Stimulated activated effector memory CD8-positive, alpha-beta T cell treated with anti-CD3 and anti-CD28 coated beads, Interleukin-12 subunit alpha, Interleukin-12 subunit beta, amount 100 ng/mL, for 72 hours (primary cell): ENCODE measurements around the gene KCNK16.

ENCODE experiments used
- ATAC-seq: fragments of 150-1000 bp; cut with Tn5 transposase; 2 replicates; pipeline ENCODE4 v1.10.0; 2021
- DNase-seq, 2 donors: peaks; one replicate each; pipeline ENCODE4 v3.0.0; 2021 to 2022; ENCODE audit warnings: low spot score in 2 of 2
- H3K27ac Mint-ChIP-seq: one replicate; pipeline ENCODE4 v1.8.0; 2022; ENCODE audit warnings: mild to moderate bottlenecking, mixed read lengths
- H3K36me3 Mint-ChIP-seq: one replicate; pipeline ENCODE4 v1.8.0; 2022; ENCODE audit warnings: mild to moderate bottlenecking, mixed read lengths
- H3K4me1 Mint-ChIP-seq: one replicate; pipeline ENCODE4 v1.8.0; 2022; ENCODE audit warnings: mixed read lengths
- H3K4me3 Mint-ChIP-seq: one replicate; pipeline ENCODE4 v1.8.0; 2022; ENCODE audit warnings: mild to moderate bottlenecking, mixed read lengths
- H3K9me3 Mint-ChIP-seq: one replicate; pipeline ENCODE4 v1.8.0; 2022; ENCODE audit warnings: mixed read lengths

Gene KCNK16

DNA sequence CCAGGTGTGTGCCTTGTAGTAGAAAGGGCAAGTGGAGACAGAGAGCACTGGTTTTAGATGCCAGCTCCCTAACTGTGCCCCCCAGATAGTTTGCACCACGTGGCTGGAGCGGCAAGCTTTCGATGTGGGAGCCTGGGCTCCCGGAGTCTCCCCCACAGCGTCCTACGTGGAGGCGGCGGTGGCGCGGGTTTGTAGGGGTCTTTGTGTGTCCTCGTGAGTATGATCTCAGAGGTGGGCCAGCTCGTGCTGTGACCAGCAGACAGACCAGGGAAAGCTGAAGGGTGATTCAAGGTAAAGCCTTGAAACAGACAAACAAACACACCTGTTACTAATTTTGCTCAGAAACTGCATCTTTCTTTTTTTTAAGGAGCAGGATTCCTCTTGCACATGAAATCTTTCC, 5.6 kb upstream of the KCNK16 start:
- no peaks in the 10 kb centered on the region for H3K36me3 Mint-ChIP-seq
- H3K4me3 Mint-ChIP-seq = no peak overlapping the region
- no peak overlapping the region for H3K27ac Mint-ChIP-seq
- no peaks in the 10 kb centered on the region for H3K9me3 Mint-ChIP-seq
- no peak for ATAC-seq
- DNase-seq = no peak
- no peaks in the 10 kb centered on the region for H3K4me1 Mint-ChIP-seq

DNA sequence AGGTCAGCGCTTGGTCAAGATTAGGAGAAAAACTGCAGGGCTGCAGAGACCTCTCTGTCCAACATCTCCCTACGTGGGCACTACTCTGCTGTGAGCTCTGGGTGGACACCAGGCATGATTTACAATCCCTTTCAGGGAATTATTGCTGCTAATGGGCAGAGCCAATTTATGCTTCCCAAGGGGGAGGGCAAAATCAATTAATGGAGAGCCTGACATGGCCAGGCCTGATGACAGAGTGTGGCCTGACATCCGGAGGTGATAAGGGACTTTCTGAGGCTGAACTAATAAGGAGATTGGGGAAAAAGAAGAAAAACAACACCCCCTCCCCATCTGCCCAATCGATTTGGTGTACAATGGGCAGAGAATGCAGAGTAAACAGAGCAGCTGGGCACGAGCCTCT, 5.0 kb upstream of the KCNK16 start:
- H3K36me3 Mint-ChIP-seq = no peaks in the 10 kb centered on the region
- DNase-seq (no peak), ATAC-seq (no peak)
- H3K4me3 Mint-ChIP-seq = no peak overlapping the region
- no peaks in the 10 kb centered on the region for H3K4me1 Mint-ChIP-seq
- H3K9me3 Mint-ChIP-seq = no peaks in the 10 kb centered on the region
- H3K27ac Mint-ChIP-seq = no peak overlapping the region

DNA sequence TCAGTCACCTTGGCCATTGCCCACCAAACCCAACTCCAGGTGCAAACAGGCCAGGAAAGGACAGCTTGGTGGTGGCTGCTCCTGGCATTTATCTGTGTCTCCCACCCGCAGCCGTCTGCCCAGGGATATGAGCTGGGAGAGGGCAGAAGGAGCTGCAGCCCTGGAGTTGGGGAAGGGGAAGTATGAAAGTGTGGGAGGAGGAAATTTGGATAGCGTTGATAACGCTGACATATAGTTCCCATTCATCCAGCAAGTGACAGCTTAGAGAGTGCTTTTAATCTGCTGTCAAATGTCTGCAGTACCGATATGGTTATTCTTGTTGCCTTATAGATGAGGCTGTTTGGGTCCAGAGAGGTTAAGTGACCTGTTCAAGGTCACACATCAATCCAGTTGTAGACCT, 741 bp downstream of the KCNK16 start:
- ATAC-seq = no peak
- Mint-ChIP-seq H3K9me3 (no peaks in the 10 kb centered on the region), H3K27ac (no peak overlapping the region), H3K4me3 (no peak overlapping the region), H3K4me1 (no peaks in the 10 kb centered on the region), H3K36me3 (no peaks in the 10 kb centered on the region)
- DNase-seq = no peak

DNA sequence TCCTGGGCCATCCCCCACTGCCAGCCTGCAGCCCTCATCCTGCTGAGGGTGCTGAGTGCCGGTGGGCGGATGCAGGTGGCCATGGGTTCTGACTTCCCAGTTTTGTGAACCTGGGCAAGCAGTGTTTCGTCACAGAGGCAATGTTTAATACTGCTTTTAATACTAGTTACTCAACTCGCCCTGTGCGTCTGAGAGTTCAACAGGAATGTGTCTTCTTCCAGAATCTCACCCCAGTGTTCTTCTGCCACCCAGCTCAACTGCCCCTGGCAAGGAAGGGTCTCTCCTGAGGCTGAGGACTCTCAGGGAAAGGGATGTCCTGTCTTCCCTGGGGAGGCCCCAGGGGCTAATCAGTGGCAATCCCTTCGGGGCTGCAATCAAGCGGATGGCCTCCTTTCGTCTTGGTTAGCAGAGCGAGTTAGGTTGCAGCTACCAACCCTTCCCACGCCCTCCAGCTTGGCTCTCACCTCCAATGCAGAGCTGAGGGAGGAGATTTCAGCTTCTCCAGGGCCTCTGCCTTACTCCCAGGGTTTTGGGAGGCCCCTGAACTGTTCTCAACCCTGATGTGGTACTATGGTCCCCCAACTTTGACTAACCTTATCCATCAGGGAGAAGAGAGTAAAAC, 2.0 kb downstream of the KCNK16 start:
- Mint-ChIP-seq H3K9me3 (no peaks in the 10 kb centered on the region), H3K4me3 (no peak overlapping the region), H3K4me1 (no peaks in the 10 kb centered on the region), H3K36me3 (no peaks in the 10 kb centered on the region), H3K27ac (no peak overlapping the region)
- DNase-seq (no peak), ATAC-seq (no peak)

DNA sequence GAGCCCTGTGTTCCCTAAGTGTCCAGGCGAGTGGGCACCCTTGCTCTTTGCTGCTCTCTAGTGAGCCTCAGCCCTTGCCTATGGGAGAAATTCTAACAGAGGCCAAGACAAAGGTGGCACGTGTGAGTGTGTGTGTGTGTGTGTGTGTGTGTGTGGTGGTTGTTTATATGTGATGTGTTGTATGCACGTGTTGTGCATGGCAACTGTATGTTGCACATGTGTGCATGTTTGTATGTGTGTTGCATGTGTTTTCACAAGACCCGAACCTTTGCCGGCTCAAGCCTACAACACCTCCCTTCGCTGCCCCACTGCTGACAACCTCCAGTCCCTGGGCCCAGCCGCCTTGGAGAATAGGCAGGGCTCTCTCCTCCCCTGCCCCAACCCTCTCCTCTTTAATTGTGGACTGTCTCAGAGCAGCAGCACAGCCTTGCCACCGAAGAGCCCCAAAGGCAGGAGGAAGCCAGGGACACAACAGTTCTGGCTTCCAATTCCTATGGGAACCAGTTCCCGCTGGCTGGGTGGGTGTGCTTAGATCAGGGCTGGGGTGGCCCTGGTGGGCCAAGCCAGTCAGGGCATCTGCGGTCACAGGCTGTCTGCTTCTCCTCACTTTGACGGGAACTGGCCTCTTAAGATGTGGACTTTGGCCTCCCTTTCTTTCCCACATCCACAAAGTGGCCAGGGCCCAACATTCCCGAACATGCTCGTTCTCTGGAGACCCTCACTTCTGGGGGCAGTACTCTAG, 2.7 kb downstream of the KCNK16 start:
- no peak overlapping the region for H3K4me3 Mint-ChIP-seq
- H3K36me3 Mint-ChIP-seq = no peaks in the 10 kb centered on the region
- H3K4me1 Mint-ChIP-seq = no peaks in the 10 kb centered on the region
- H3K9me3 Mint-ChIP-seq = no peaks in the 10 kb centered on the region
- no peak overlapping the region for H3K27ac Mint-ChIP-seq
- ATAC-seq = no peak
- DNase-seq = no peak

DNA sequence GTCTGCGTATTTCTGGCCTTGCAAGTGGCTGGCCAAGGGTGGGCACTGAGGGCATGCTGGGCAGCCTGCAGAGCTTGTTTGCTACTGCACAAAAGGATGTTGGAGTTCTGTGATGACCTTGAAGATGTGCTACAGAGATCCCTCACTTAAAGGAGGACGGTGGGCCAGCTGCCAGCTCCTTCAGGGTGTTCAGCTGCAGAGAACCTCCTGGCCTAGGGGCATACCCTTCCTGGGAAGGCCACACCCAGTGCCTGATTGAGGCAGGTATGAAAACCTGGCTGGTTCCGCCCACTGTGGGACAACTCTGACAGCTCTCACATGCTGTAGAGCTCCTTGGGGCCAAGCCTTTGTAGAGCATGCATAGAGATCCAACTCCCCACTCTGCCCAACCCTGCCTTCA, 5.2 kb downstream of the KCNK16 start:
- peaks cover 9% of the 10 kb centered on the region for H3K4me1 Mint-ChIP-seq
- no peak for ATAC-seq

DNA sequence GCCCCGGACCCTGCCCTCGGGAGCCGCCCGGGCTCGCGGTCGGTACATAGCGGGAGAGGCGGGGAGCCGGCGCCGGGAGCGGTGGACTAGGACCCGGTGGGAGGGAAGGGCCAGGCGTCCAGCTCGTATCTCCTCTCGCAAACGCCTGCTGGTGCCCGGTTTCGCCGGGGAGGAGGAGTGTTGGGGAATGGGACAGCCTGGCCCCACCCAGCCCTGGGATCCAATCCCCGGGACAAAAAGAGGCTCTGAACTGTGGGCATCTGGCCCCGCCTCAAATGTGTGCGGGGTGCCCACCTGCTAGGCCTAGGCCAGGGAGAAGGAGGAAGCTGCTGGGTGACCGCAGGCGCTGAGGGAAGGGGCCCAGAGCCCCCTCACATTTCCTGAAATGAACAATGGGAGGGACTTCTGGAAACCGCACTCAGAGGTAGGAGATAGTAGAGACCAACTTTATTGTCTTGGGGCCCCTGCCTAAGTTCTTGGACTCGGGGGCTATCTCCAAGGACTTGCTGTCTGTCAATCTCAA, 8.2 kb downstream of the KCNK16 start, which contains the start of gene KCNK17:
Gene KCNK17 (minus strand): TSS at position 147 of the 523 bp plus-strand sequence. CDS start 99 bp downstream, at position 48.
- Mint-ChIP-seq H3K4me1 (peaks cover 15% of the 10 kb centered on the region), H3K36me3 (no peaks in the 10 kb centered on the region), H3K27ac (no peak within 1 kb of the TSS), H3K9me3 (no peaks in the 10 kb centered on the region), H3K4me3 (peak within 1 kb of the TSS; percentile 31)
- DNase-seq = no peak
- no peak for ATAC-seq

More for the DNA sequence above, 5.2 kb downstream of the KCNK16 start:
- Mint-ChIP-seq H3K36me3 (no peaks in the 10 kb centered on the region), H3K9me3 (no peaks in the 10 kb centered on the region), H3K4me3 (no peak overlapping the region), H3K27ac (no peak overlapping the region)
- DNase-seq = no peak

DNA sequence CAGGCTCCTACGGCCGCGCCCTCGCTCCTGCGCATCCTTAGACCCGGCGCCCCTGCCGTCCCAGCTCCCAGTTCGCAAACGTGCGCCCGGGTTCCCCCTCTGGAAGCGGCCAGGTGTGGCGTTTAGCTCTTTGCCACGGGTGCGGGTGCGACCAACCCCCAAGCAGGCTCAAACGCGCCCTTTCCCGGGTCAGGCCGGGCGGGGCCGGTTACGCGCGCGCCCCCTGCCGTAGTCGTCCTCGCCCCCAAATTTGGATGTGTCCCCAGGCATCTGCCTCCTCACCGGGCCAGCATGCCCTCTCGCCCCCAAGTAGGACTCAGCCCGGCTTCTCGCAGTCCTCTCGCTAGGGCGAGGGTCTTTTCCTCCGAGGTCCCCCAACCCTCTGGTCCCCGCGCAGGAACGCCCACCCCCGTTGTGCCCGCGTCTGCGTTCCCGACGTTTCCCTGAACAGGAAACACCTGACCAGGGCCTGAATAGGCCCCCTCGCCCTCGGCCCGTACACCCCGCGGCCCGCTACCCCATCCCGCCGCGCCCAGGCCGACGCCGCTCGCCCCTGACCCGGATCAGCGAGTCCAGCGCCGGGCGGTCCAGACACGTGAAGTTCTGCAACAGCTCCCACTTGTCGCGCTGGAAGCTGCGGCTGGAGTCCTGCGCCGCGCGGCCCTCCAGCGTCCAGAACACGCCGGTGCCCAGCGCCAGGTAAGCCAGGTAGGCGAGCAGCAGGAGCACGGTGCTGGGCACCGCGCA, 8.8 kb downstream of the KCNK16 start:
- Mint-ChIP-seq H3K4me3 (peak overlapping the region; percentile 31), H3K27ac (no peak overlapping the region), H3K9me3 (no peaks in the 10 kb centered on the region), H3K36me3 (no peaks in the 10 kb centered on the region), H3K4me1 (peaks cover 15% of the 10 kb centered on the region)
- ATAC-seq (no peak), DNase-seq (no peak)

DNA sequence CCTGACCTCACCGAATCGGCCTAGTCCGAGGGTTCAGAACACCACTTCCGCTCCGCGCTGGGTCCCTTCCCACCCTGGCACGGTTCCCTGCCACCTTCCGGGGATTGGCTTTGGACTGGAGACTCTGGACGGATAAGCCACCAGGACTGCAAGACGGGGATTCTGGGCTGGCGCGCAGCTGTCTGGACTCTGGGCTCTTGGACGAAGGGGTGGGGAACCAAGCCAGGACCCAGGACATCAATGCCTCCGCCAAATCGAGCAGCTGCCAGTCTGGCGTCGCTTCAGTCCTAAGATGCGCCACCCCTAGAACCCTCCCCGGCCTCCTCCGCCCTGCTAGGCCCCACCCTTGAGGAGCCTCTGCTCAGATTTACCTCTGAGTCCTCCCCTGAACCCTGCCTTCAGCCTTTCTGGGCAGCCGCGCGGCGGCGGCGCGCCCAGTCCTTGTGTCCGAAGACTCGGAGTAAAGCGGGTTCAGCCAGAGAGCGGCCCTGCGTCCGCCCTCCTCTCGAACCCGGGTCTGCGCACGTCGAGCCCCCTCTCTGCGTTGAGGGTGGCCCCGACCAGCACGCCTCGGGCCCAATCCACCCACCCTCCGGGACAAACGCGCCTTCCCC, 9.5 kb downstream of the KCNK16 start:
- H3K36me3 Mint-ChIP-seq = no peaks in the 10 kb centered on the region
- peaks cover 15% of the 10 kb centered on the region for H3K4me1 Mint-ChIP-seq
- H3K27ac Mint-ChIP-seq = no peak overlapping the region
- no peaks in the 10 kb centered on the region for H3K9me3 Mint-ChIP-seq
- ATAC-seq (no peak), DNase-seq (no peak)
- no peak overlapping the region for H3K4me3 Mint-ChIP-seq

DNA sequence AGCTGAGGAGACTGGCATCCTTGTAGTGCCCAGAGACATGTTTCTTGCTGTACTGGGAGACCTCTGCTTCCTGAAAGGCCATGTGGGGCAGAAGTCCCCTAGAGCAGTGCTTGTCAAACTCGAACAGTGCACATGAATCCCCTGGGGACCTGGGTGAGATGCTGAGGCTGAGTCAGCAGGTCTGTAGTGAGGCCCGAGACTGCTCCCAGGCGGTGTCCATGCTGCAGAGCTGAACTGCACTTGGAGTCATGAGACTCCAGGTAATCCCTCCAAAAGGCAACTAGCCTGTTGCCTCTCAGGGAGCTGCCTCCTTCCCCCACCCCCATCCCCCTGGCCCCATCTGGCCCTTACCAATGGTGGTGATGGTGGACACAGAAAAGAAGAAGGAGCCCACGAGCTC, 12.0 kb downstream of the KCNK16 start:
- H3K9me3 Mint-ChIP-seq = no peaks in the 10 kb centered on the region
- H3K4me3 Mint-ChIP-seq = no peak overlapping the region
- H3K36me3 Mint-ChIP-seq = no peaks in the 10 kb centered on the region
- no peak for DNase-seq
- H3K27ac Mint-ChIP-seq = no peak overlapping the region
- no peak for ATAC-seq
- peaks cover 15% of the 10 kb centered on the region for H3K4me1 Mint-ChIP-seq

DNA sequence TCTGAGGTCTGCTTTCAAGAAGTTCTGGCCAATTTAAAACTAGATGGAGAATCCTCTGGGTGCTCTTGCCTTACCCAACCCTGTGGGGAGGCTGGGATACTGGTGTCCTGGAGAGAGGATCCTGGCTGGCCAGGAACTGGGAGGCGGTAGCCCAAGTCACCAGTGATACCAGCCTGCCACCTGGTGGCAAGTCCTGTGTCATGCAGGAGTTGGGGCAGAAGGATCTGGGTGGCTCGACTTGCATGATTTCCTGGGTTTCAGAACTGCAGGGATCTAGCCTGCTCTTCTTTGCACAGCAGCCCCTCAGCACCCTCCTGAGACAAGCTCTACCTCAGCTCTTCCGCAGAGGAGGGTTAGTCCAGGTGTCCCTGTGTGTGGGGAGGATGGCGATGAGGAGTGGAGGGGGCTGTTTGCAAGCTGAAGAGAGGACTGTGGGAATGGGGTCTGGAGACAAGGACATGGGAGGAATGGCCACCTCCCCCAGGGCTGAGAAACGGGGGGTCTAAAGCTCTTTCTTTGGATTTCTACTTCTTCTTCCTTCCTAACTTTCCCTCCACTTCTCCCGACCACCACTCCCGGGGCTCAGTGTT, 12.5 kb downstream of the KCNK16 start:
- H3K36me3 Mint-ChIP-seq = no peaks in the 10 kb centered on the region
- H3K4me3 Mint-ChIP-seq = no peak overlapping the region
- H3K9me3 Mint-ChIP-seq = no peaks in the 10 kb centered on the region
- peaks cover 15% of the 10 kb centered on the region for H3K4me1 Mint-ChIP-seq
- ATAC-seq (peak; percentile 54), DNase-seq (peak; percentile 44 to 79)
- no peak overlapping the region for H3K27ac Mint-ChIP-seq

DNA sequence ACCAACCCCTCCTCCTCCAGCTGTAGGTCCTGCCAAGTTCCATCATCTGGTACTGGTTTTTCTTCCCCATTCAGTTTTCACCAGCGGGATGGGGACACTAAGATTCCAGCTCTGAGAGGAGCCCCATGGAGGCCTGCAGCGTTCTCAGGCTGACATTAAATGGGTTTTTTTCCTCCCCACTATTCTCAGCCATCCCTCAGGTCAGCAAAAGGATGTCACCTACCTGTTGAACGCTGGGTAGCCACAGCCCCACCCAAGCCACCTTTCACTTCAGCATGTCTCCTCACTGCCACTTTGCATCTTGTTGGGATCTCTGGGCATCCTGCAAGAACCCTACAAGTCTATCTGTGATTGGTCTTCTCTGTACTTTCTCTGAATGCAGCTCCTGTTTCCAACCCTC, 15.0 kb downstream of the KCNK16 start:
- no peak overlapping the region for H3K27ac Mint-ChIP-seq
- no peaks in the 10 kb centered on the region for H3K36me3 Mint-ChIP-seq
- DNase-seq (no peak), ATAC-seq (no peak)
- no peaks in the 10 kb centered on the region for H3K9me3 Mint-ChIP-seq
- H3K4me3 Mint-ChIP-seq = no peak overlapping the region
- H3K4me1 Mint-ChIP-seq = peaks cover 15% of the 10 kb centered on the region

DNA sequence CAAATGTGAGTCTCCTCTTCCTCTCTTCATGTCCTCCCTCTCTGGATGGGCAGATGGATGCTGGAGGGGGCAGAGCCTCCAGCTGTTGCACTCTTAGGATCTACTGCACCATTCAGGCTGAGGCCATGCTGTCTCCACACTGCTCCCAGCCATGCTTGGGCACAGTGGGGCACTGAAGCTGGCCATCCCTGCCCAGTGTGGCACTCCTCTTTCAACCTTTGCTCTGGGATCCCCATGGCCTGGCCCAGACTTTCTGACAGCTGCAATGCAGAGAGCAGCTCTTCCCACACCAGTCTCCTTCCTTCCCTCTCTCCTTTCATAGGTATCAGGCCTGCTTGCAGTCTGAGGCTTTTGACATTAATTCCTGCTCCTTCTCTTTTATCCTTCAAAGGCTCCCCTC, 17.6 kb downstream of the KCNK16 start:
- no peak overlapping the region for H3K27ac Mint-ChIP-seq
- H3K4me1 Mint-ChIP-seq = peaks cover 12% of the 10 kb centered on the region
- no peaks in the 10 kb centered on the region for H3K9me3 Mint-ChIP-seq
- no peak for DNase-seq
- ATAC-seq = no peak
- no peaks in the 10 kb centered on the region for H3K36me3 Mint-ChIP-seq
- no peak overlapping the region for H3K4me3 Mint-ChIP-seq

DNA sequence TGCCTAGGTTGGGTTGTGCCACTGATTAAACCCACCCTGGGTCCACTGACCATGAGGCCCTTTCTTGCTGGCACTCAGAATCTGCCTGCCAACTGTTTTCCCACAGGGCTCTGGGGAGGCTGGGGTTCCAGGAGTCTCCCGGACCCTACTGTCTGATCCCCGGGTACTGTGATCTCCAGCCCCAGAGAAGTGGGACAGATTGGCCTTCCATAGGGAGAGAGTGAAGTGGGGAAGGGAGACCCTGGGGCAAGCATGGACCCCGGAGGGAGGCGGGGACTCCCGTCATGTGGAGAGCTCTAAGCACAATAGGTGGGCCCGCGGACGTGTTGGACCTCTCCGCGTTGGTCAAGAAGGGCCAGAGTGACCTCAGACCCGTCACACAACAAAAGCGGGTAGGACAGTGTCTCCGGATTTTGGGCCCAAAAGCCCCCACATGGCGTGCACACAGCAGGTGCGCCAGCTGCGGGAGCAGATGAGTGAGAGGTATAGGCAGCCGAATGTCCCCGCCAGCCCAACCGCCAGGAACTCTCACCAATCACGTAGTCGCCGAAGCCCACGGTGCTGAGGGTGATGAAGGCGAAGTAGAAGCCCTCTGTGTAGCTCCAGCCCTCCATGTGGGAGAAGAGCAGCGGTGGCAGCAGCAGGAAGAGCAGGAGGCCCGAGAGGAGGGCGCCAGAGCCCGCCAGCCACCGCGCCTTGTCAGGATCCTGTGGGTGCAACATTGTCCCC, 18.9 kb downstream of the KCNK16 start:
- Mint-ChIP-seq H3K36me3 (no peaks in the 10 kb centered on the region), H3K9me3 (no peaks in the 10 kb centered on the region), H3K4me3 (peak overlapping the region; percentile 23), H3K4me1 (peaks cover 10% of the 10 kb centered on the region), H3K27ac (no peak overlapping the region)
- ATAC-seq (peak; percentile 2), DNase-seq (no peak)
